Endodermal cell (in vitro differentiated cells): ENCODE measurements around the gene ZNF74. TPM values are rescaled to one million over a fixed set of nuclear protein-coding genes. Genes with fewer than 3 reads are reported as not detected.
"Not testable (repeated sequence)": the region's sequence is repeated elsewhere in the genome, so short reads cannot be mapped to it uniquely, and the experiment has no call there.

Source experiments
- DNase-seq: peaks from one replicate; pipeline ENCODE4 v3.0.0-alpha.2; 2017
- H3K27ac ChIP-seq: 2 replicates; pipeline ENCODE4 v1.5.1; 2013; ENCODE audit warnings: mild to moderate bottlenecking, low read depth, low read length, moderate library complexity
- H3K27me3 ChIP-seq: 2 replicates; pipeline ENCODE4 v1.6.1; 2013; ENCODE audit warnings: mild to moderate bottlenecking, low read length, moderate library complexity; ENCODE audit not compliant: insufficient read depth, control insufficient read depth, poor library complexity, severe bottlenecking
- H3K36me3 ChIP-seq: 2 replicates; pipeline ENCODE4 v1.7.0; 2013; ENCODE audit warnings: mild to moderate bottlenecking, low read length, moderate library complexity; ENCODE audit not compliant: control insufficient read depth, insufficient read depth
- H3K4me1 ChIP-seq: one replicate; pipeline ENCODE4 v1.7.0; 2013; ENCODE audit warnings: low read length; ENCODE audit not compliant: control insufficient read depth, insufficient read depth
- H3K4me3 ChIP-seq: 2 replicates; pipeline ENCODE4 v1.5.1; 2013; ENCODE audit warnings: mild to moderate bottlenecking, low read length, moderate library complexity
- H3K9ac ChIP-seq: 2 replicates; pipeline ENCODE4 v1.6.1; 2013; ENCODE audit warnings: mild to moderate bottlenecking, low read length, moderate library complexity; ENCODE audit not compliant: poor library complexity, severe bottlenecking; ENCODE audit errors: extremely low read depth
- H3K9me3 ChIP-seq: 2 replicates; pipeline ENCODE4 v1.6.1; 2013; ENCODE audit warnings: mild to moderate bottlenecking, low read length, moderate library complexity; ENCODE audit not compliant: control insufficient read depth
- H3K27ac Mint-ChIP-seq: 2 replicates; pipeline ENCODE4 v1.8.0; 2020; ENCODE audit warnings: mixed read lengths
- H3K27me3 Mint-ChIP-seq: 2 replicates; pipeline ENCODE4 v1.8.0; 2021; ENCODE audit warnings: mild to moderate bottlenecking, mixed read lengths; ENCODE audit not compliant: insufficient read depth
- H3K36me3 Mint-ChIP-seq: 2 replicates; pipeline ENCODE4 v1.8.0; 2020; ENCODE audit warnings: low read depth, mixed read lengths
- H3K4me1 Mint-ChIP-seq: 2 replicates; pipeline ENCODE4 v1.8.0; 2020; ENCODE audit warnings: mixed read lengths
- H3K4me3 Mint-ChIP-seq: 2 replicates; pipeline ENCODE4 v1.8.0; 2020; ENCODE audit warnings: mild to moderate bottlenecking, moderate library complexity, mixed read lengths
- H3K9me3 Mint-ChIP-seq: 2 replicates; pipeline ENCODE4 v1.8.0; 2020; ENCODE audit warnings: mild to moderate bottlenecking, mixed read lengths
- WGBS, 2 experiments: methylation state at CpG; one replicate each; pipeline versions ENCODE4 v1.1.5 to v1.1.7; 2013; ENCODE audit warnings: missing lambda C conversion rate in 2 of 2, mixed read lengths in 1 of 2; ENCODE audit not compliant: insufficient coverage in 1 of 2, insufficient read length in 1 of 2; 5-methylcytosine and 5-hydroxymethylcytosine counted together
- total RNA-seq, 2 donors: library from RNA; stranded (reverse); fragmentation: NEBNext Ultra II Directional in 1 of 2; extraction: Animal tissue kit (Norgen Biotek cat#: 25700) in 1 of 2; gene quantifications; 2 replicates in 1 of 2; 3 replicates in 1 of 2; pipeline ENCODE4 v1.2.1, GENCODE V29; 2021

The ZNF74 gene
- total RNA-seq, 2 donors from 2014 or later, result 36.9 to 41.7 TPM

- not testable (repeated sequence) for H3K4me3 Mint-ChIP-seq, H3K9ac ChIP-seq, H3K36me3 ChIP-seq, H3K36me3 Mint-ChIP-seq, H3K9me3 ChIP-seq, H3K4me1 Mint-ChIP-seq, H3K27ac Mint-ChIP-seq, H3K27me3 Mint-ChIP-seq, H3K27me3 ChIP-seq, H3K27ac ChIP-seq, H3K4me1 ChIP-seq, H3K4me3 ChIP-seq, H3K9me3 Mint-ChIP-seq
- peak; percentile 10 for DNase-seq
- 96 to 97% methylated on average over 40 to 71 of the region's 145 CpGs for WGBS, 2 experiments
Observed at GRCh38 chr22:20360866-20361751, 32.8 kb upstream of the ZNF74 start.

DNA sequence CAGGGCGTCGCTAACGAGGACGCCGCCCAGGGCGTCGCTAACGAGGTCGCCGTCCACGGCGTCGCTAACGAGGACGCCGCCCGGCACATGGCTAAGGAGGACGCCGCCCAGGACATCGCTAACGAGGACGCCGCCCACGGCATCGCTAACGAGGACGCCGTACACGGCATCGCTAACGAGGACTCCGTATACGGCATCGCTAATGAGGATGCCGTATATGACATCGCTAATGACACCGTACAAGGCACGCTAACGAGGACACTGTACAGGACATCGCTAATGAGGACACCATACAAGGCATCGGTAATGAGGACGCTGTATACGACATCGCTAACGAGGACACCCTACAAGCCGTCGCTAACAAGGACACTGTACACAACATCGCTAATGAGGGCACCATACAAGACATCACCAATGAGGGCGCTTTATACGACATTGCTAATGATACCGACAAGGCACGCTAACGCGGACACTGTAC, 32.2 kb upstream of the ZNF74 start:
- not testable (repeated sequence) for H3K36me3 ChIP-seq, H3K9ac ChIP-seq, H3K27me3 ChIP-seq, H3K9me3 ChIP-seq, H3K36me3 Mint-ChIP-seq, H3K27ac ChIP-seq, H3K27me3 Mint-ChIP-seq, H3K4me3 ChIP-seq, H3K27ac Mint-ChIP-seq, H3K4me3 Mint-ChIP-seq, H3K9me3 Mint-ChIP-seq, H3K4me1 Mint-ChIP-seq, H3K4me1 ChIP-seq
- DNase-seq, result peak; percentile 10
- WGBS, 2 experiments, result 93 to 94% methylated on average over 42 to 54 of the region's 54 CpGs

- not testable (repeated sequence) for H3K9me3 Mint-ChIP-seq, H3K27me3 Mint-ChIP-seq, H3K9ac ChIP-seq, H3K27me3 ChIP-seq, H3K4me3 ChIP-seq, H3K27ac Mint-ChIP-seq, H3K4me1 Mint-ChIP-seq, H3K4me1 ChIP-seq, H3K27ac ChIP-seq, H3K4me3 Mint-ChIP-seq, H3K36me3 ChIP-seq, H3K36me3 Mint-ChIP-seq, H3K9me3 ChIP-seq
- 97 to 100% methylated on average over 5 to 7 of the region's 10 CpGs for WGBS, 2 experiments
- DNase-seq, result peak; percentile 6
Observed at GRCh38 chr22:20362403-20362802, 31.5 kb upstream of the ZNF74 start.

DNA sequence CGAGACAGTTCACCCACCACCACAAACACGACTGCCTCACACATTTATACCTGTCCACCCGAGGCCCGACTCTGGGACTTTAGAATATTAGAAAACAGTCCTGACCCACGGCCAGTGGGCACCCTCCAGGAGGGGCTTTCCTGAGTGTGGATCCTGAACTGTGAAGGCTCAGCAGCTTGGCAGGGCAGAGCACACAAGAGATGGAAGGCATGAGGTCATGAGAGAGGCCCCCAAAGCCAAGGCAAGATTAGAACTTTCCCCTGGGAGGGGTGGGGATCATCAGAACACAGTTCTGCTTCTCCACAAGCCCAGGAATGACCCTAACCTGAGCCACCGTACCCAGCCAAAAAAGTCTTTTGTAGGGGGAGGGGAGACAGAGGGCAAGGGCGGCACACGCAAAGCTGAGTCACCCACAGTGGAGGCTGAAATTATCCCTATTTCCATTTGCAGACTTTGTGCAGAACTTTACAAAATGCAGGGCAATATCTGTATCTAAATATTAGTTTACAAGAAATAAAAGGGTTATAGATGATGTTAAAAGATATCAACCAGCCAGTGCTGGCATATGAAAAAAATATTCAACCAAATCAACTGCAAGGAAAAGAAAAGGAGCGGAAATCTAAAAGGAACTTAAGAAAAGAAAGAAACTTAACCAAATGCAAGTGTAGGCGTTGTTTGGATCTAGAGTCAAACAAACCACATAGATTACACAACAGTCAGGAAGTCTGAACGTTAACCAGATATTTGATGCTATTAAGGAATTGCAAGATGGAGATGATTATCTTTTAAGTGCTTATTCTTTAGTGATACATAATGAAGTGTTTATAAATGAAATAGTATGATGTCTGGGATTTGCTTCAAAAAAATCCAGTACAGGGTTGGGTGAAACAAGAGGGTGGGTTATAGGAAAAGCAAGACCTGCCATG, 29.4 kb upstream of the ZNF74 start:
- not testable (repeated sequence) for H3K27me3 Mint-ChIP-seq, H3K4me1 ChIP-seq, H3K9ac ChIP-seq, H3K36me3 Mint-ChIP-seq, H3K4me3 Mint-ChIP-seq, H3K27ac Mint-ChIP-seq, H3K9me3 Mint-ChIP-seq, H3K4me3 ChIP-seq, H3K36me3 ChIP-seq, H3K27ac ChIP-seq, H3K9me3 ChIP-seq, H3K27me3 ChIP-seq, H3K4me1 Mint-ChIP-seq
- DNase-seq, result peak; percentile 24
- 80 to 83% methylated on average over 3 to 9 of the region's 11 CpGs for WGBS, 2 experiments

DNA sequence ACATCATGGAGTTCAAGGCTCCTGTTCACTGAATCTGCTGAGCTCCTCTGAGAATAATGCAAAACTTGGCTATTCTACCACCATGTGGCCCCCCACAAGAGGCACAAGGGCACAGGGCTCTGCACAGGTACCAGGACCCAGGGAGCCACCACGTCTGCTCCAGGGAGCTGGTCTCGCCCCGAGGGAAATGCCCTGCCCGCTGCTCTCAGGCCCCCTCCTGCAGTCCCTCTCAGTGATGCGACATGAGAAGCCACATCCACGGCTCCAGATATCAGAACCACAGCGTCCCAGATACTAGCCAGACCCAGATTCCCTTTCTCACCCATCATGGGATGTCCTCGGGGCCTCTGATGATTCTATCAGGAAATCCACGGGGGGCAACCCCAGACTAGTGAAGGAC, 27.1 kb upstream of the ZNF74 start:
- H3K27ac ChIP-seq, H3K4me1 Mint-ChIP-seq, H3K9me3 ChIP-seq, H3K27me3 ChIP-seq, H3K36me3 ChIP-seq, H3K9ac ChIP-seq, H3K36me3 Mint-ChIP-seq, H3K4me3 ChIP-seq, H3K27me3 Mint-ChIP-seq, H3K4me3 Mint-ChIP-seq, H3K9me3 Mint-ChIP-seq, H3K4me1 ChIP-seq, H3K27ac Mint-ChIP-seq: not testable (repeated sequence)
- peak; percentile 4 for DNase-seq
- 93% methylated on average over 9 of the region's 9 CpGs; no CpG with 5 or more reads in 1 of the 2 experiments for WGBS, 2 experiments

- H3K9me3 Mint-ChIP-seq, H3K36me3 Mint-ChIP-seq, H3K36me3 ChIP-seq, H3K4me3 Mint-ChIP-seq, H3K27ac ChIP-seq, H3K9me3 ChIP-seq, H3K27me3 Mint-ChIP-seq, H3K4me1 ChIP-seq, H3K9ac ChIP-seq, H3K27ac Mint-ChIP-seq, H3K4me3 ChIP-seq, H3K27me3 ChIP-seq: not testable (repeated sequence)
- 92 to 100% methylated on average over 4 to 8 of the region's 9 CpGs for WGBS, 2 experiments
- peaks cover 11% of the 10 kb centered on the region for H3K4me1 Mint-ChIP-seq
- peak; percentile 12 for DNase-seq
Observed at GRCh38 chr22:20368875-20369274, 25.1 kb upstream of the ZNF74 start.
